Astrocyte (in vitro differentiated cells and primary cell): Measurements from ENCODE around the gene KDM2B. TPM values are rescaled to one million over a fixed set of nuclear protein-coding genes. Genes with fewer than 3 reads are reported as not detected.

Experiments used
- DNase-seq: peaks from one replicate; pipeline ENCODE4 v3.0.0-alpha.2; 2010; ENCODE audit warnings: low read depth
- FAIRE-seq: peaks from 2 replicates; lab custom pipeline; 2011; peaks lifted over from hg19 to GRCh38; lab: Jason Lieb, UNC
- H2AFZ ChIP-seq: 2 replicates; pipeline ENCODE4 v1.6.0; 2012; ENCODE audit warnings: low read depth, low read length, inconsistent platforms
- H3K27ac ChIP-seq: 2 replicates; pipeline ENCODE4 v1.5.1; 2011; ENCODE audit warnings: low read depth, low read length, inconsistent platforms
- H3K27me3 ChIP-seq: 2 replicates; pipeline ENCODE4 v1.6.0; 2011; ENCODE audit warnings: low read length, inconsistent platforms; ENCODE audit not compliant: insufficient read depth
- H3K36me3 ChIP-seq: 2 replicates; pipeline ENCODE4 v1.5.1; 2011; ENCODE audit warnings: low read length, inconsistent platforms; ENCODE audit not compliant: insufficient read depth
- H3K4me1 ChIP-seq: 2 replicates; pipeline ENCODE4 v1.5.1; 2011; ENCODE audit warnings: low read length, inconsistent platforms; ENCODE audit not compliant: insufficient read depth
- H3K4me2 ChIP-seq: 2 replicates; pipeline ENCODE4 v1.6.0; 2012; ENCODE audit warnings: low read length, inconsistent platforms
- H3K4me3 ChIP-seq: 2 replicates; pipeline ENCODE4 v1.5.1; 2011; ENCODE audit warnings: low read depth, mild to moderate bottlenecking, low read length, inconsistent platforms; ENCODE audit not compliant: insufficient read depth
- H3K79me2 ChIP-seq: 2 replicates; pipeline ENCODE4 v1.6.0; 2012; ENCODE audit warnings: mild to moderate bottlenecking, low read length, inconsistent platforms; ENCODE audit not compliant: insufficient read depth
- H3K9ac ChIP-seq: 2 replicates; pipeline ENCODE4 v1.6.0; 2012; ENCODE audit warnings: mild to moderate bottlenecking, low read length, inconsistent platforms
- H3K9me3 ChIP-seq: 2 replicates; pipeline ENCODE4 v1.5.1; 2012; ENCODE audit warnings: low read depth, mild to moderate bottlenecking, low read length, inconsistent platforms; ENCODE audit not compliant: insufficient read depth
- H4K20me1 ChIP-seq: 2 replicates; pipeline ENCODE4 v1.6.0; 2012; ENCODE audit warnings: low read length, inconsistent platforms; ENCODE audit not compliant: insufficient read depth
- H3K27ac Mint-ChIP-seq: one replicate; pipeline ENCODE4 v1.8.0; 2021; ENCODE audit warnings: mild to moderate bottlenecking, mixed read lengths; ENCODE audit not compliant: unreplicated experiment
- H3K27me3 Mint-ChIP-seq: one replicate; pipeline ENCODE4 v1.8.0; 2021; ENCODE audit warnings: low read depth, mixed read lengths; ENCODE audit not compliant: unreplicated experiment
- H3K36me3 Mint-ChIP-seq: one replicate; pipeline ENCODE4 v1.8.0; 2021; ENCODE audit warnings: low read depth, mixed read lengths; ENCODE audit not compliant: unreplicated experiment
- H3K4me1 Mint-ChIP-seq: one replicate; pipeline ENCODE4 v1.8.0; 2021; ENCODE audit warnings: low read depth, mixed read lengths; ENCODE audit not compliant: unreplicated experiment
- H3K4me3 Mint-ChIP-seq: one replicate; pipeline ENCODE4 v1.8.0; 2021; ENCODE audit warnings: mild to moderate bottlenecking, moderate library complexity, mixed read lengths; ENCODE audit not compliant: unreplicated experiment
- H3K9me3 Mint-ChIP-seq: one replicate; pipeline ENCODE4 v1.8.0; 2021; ENCODE audit warnings: mild to moderate bottlenecking, mixed read lengths; ENCODE audit not compliant: unreplicated experiment
- CTCF ChIP-seq: IDR thresholded peaks from 2 replicates; pipeline ENCODE4 v1.5.1; 2011; ENCODE audit warnings: low read depth, mild to moderate bottlenecking, inconsistent platforms, low read length, moderate library complexity; ENCODE audit not compliant: insufficient read depth
- EZH2 ChIP-seq: IDR thresholded peaks from 2 replicates; pipeline ENCODE4 v1.6.1; 2012; ENCODE audit warnings: mild to moderate bottlenecking, low read length, inconsistent platforms; ENCODE audit not compliant: insufficient read depth
- total RNA-seq: library from RNA; stranded (reverse); gene quantifications from 2 replicates; pipeline ENCODE4 v1.2.1, GENCODE V29; 2021

Gene KDM2B
- total RNA-seq, 1 donor from 2014 or later, result 23.4 TPM

GRCh38 chr12:121618659-121619233 lies 37.9 kb upstream of the KDM2B start:
- no peaks in the 10 kb centered on the region for H3K9me3 ChIP-seq
- H3K4me3 ChIP-seq, result no peak overlapping the region
- no peak overlapping the region for H3K9ac ChIP-seq
- H3K9me3 Mint-ChIP-seq, result no peaks in the 10 kb centered on the region
- no peaks in the 10 kb centered on the region for H3K79me2 ChIP-seq
- no peaks in the 10 kb centered on the region for H3K27me3 Mint-ChIP-seq
- no peak overlapping the region for H2AFZ ChIP-seq
- no peaks in the 10 kb centered on the region for H4K20me1 ChIP-seq
- no peak for DNase-seq
- H3K36me3 Mint-ChIP-seq, result no peaks in the 10 kb centered on the region
- H3K4me1 Mint-ChIP-seq, result peaks cover 4% of the 10 kb centered on the region
- no peak overlapping the region for H3K4me3 Mint-ChIP-seq
- no peak overlapping the region for H3K27ac ChIP-seq
- H3K27me3 ChIP-seq, result no peaks in the 10 kb centered on the region
- no peak for FAIRE-seq
- no peaks in the 10 kb centered on the region for H3K36me3 ChIP-seq
- no peak overlapping the region for H3K27ac Mint-ChIP-seq
- TF ChIP-seq CTCF, result no peak
- H3K4me1 ChIP-seq, result peaks cover 7% of the 10 kb centered on the region
- H3K4me2 ChIP-seq, result no peak overlapping the region

GRCh38 chr12:121614872-121615467 lies 34.1 kb upstream of the KDM2B start:
- no peaks in the 10 kb centered on the region for H3K79me2 ChIP-seq
- H3K27ac Mint-ChIP-seq, result no peak overlapping the region
- no peak overlapping the region for H3K4me3 Mint-ChIP-seq
- no peak overlapping the region for H3K27ac ChIP-seq
- no peaks in the 10 kb centered on the region for H3K36me3 ChIP-seq
- H3K9ac ChIP-seq, result no peak overlapping the region
- no peak for FAIRE-seq
- H3K9me3 ChIP-seq, result no peaks in the 10 kb centered on the region
- H3K36me3 Mint-ChIP-seq, result no peaks in the 10 kb centered on the region
- H3K4me2 ChIP-seq, result no peak overlapping the region
- no peak overlapping the region for H3K4me3 ChIP-seq
- H2AFZ ChIP-seq, result no peak overlapping the region
- H3K4me1 Mint-ChIP-seq, result peaks cover 7% of the 10 kb centered on the region
- TF ChIP-seq CTCF, result no peak
- TF ChIP-seq EZH2, result no peak
- no peaks in the 10 kb centered on the region for H3K27me3 Mint-ChIP-seq
- peaks cover under 1% of the 10 kb centered on the region for H3K9me3 Mint-ChIP-seq
- DNase-seq, result no peak
- H3K27me3 ChIP-seq, result no peaks in the 10 kb centered on the region
- H4K20me1 ChIP-seq, result no peaks in the 10 kb centered on the region
- peaks cover 11% of the 10 kb centered on the region for H3K4me1 ChIP-seq

GRCh38 chr12:121613462-121613861 lies 32.6 kb upstream of the KDM2B start:
- Histone ChIP-seq H3K27ac (no peak overlapping the region), H3K4me1 (peaks cover 7% of the 10 kb centered on the region), H3K4me2 (no peak overlapping the region), H3K27me3 (no peaks in the 10 kb centered on the region), H2AFZ (no peak overlapping the region), H3K4me3 (no peak overlapping the region), H3K9me3 (no peaks in the 10 kb centered on the region), H3K9ac (no peak overlapping the region), H4K20me1 (no peaks in the 10 kb centered on the region), H3K36me3 (no peaks in the 10 kb centered on the region), H3K79me2 (no peaks in the 10 kb centered on the region)
- Mint-ChIP-seq H3K36me3 (no peaks in the 10 kb centered on the region), H3K4me3 (no peak overlapping the region), H3K27me3 (no peaks in the 10 kb centered on the region), H3K9me3 (peaks cover 1% of the 10 kb centered on the region), H3K27ac (no peak overlapping the region), H3K4me1 (peaks cover 3% of the 10 kb centered on the region)
- DNase-seq (no peak), FAIRE-seq (no peak)
- TF ChIP-seq EZH2, result no peak
- TF ChIP-seq CTCF, result no peak
